PC-3 (cell line): Measurements from ENCODE around the gene ASB18. TPM values are rescaled to one million over a fixed set of nuclear protein-coding genes. Genes with fewer than 3 reads are reported as not detected.

Experiments used
- ATAC-seq: fragments of 200-7000 bp; cut with Tn5 transposase; 2 replicates; pipeline ENCODE4 v1.9.1; 2020; ENCODE audit warnings: mild to moderate bottlenecking, moderate library complexity
- BruUV-seq: library from RNA; stranded (reverse); fragments of 400-500 nt; replicated peaks from 2 replicates; lab custom pipeline; 2021; lab: Mats Ljungman, UMichigan
- CTCF ChIA-PET: fragments of 300-600 bp; sonication (Branson Sonifier 250); formaldehyde crosslinking; loops from one replicate; lab custom pipeline; 2022; ENCODE audit warnings: antibody characterized with exemption; lab: Charles Lee
- POLR2A ChIA-PET: fragments of 300-600 bp; sonication (Branson Sonifier 250); formaldehyde crosslinking; loops from one replicate; lab custom pipeline; 2022; ENCODE audit warnings: antibody characterized with exemption; ENCODE audit not compliant: unreplicated experiment; lab: Charles Lee
- DNase-seq: peaks from one replicate; pipeline ENCODE4 v3.0.0-alpha.2; 2015
- H2AFZ ChIP-seq: fragments of 300-600 bp; sonication (generic); 2 replicates; pipeline ENCODE4 v1.6.0; 2016; ENCODE audit warnings: antibody characterized with exemption, low read length
- H3F3A ChIP-seq: fragments of 300-600 bp; sonication (generic); one replicate; pipeline ENCODE4 v1.6.0; 2017; ENCODE audit warnings: antibody characterized with exemption, low read length, control low read depth, mild to moderate bottlenecking; ENCODE audit not compliant: unreplicated experiment
- H3K27ac ChIP-seq: fragments of 300-600 bp; sonication (generic); 2 replicates; pipeline ENCODE4 v1.5.1; 2016; ENCODE audit warnings: mild to moderate bottlenecking, low read length
- H3K27me3 ChIP-seq: fragments of 300-600 bp; sonication (generic); 2 replicates; pipeline ENCODE4 v1.6.1; 2016; ENCODE audit warnings: low read length, mixed read lengths
- H3K36me3 ChIP-seq: fragments of 300-600 bp; sonication (generic); 2 replicates; pipeline ENCODE4 v1.6.1; 2016; ENCODE audit warnings: low read depth, mixed run types, low read length, mixed read lengths
- H3K4me1 ChIP-seq: fragments of 300-600 bp; sonication (generic); 2 replicates; pipeline ENCODE4 v1.5.1; 2016; ENCODE audit warnings: low read length; ENCODE audit not compliant: insufficient read depth
- H3K4me2 ChIP-seq: fragments of 300-600 bp; sonication (generic); 2 replicates; pipeline ENCODE4 v1.6.0; 2016; ENCODE audit warnings: low read length
- H3K4me3 ChIP-seq: fragments of 300-600 bp; sonication (generic); 2 replicates; pipeline ENCODE4 v1.5.1; 2016; ENCODE audit warnings: mild to moderate bottlenecking, low read length, mixed read lengths
- H3K79me2 ChIP-seq: fragments of 300-600 bp; sonication (generic); 2 replicates; pipeline ENCODE4 v1.6.1; 2017; ENCODE audit warnings: low read length, mixed read lengths
- H3K9ac ChIP-seq: fragments of 300-600 bp; sonication (generic); 2 replicates; pipeline ENCODE4 v1.6.0; 2016; ENCODE audit warnings: mild to moderate bottlenecking, low read length
- H3K9me2 ChIP-seq: fragments of 300-600 bp; sonication (generic); replicated peaks from 2 replicates; pipeline ENCODE4 v1.6.1; 2016; ENCODE audit warnings: mixed run types, low read length, mixed read lengths
- H3K9me3 ChIP-seq: fragments of 300-600 bp; sonication (generic); 2 replicates; pipeline ENCODE4 v1.6.1; 2016; ENCODE audit warnings: low read length, mixed read lengths
- H4K20me1 ChIP-seq: fragments of 300-600 bp; sonication (generic); 2 replicates; pipeline ENCODE4 v1.6.1; 2016; ENCODE audit warnings: low read length, mixed read lengths
- CTCF ChIP-seq: fragments of 300-600 bp; sonication (generic); conservative IDR thresholded peaks from 2 replicates; pipeline ENCODE4 v1.5.1; 2017; ENCODE audit warnings: antibody characterized with exemption, low read depth, mild to moderate bottlenecking, low read length
- EZH2 ChIP-seq: fragments of 300-600 bp; sonication (generic); IDR thresholded peaks from one replicate; pipeline ENCODE4 v1.6.1; 2017; ENCODE audit warnings: antibody characterized with exemption, mild to moderate bottlenecking, low read length; ENCODE audit not compliant: unreplicated experiment
- EZH2phosphoT487 ChIP-seq: fragments of 300-600 bp; sonication (generic); IDR thresholded peaks from 2 replicates; pipeline ENCODE4 v1.6.1; 2018; ENCODE audit warnings: mild to moderate bottlenecking, antibody characterized with exemption, low read length, borderline replicate concordance
- intact Hi-C: fragments of 100-400 bp; cut with micrococcal nuclease; formaldehyde crosslinking; loops from 2 replicates; pipeline ENCODE4 v1.9.0; 2023
- total RNA-seq: library from RNA; depleted of rRNA; stranded (reverse); fragments of >200 nt; gene quantifications from 2 replicates; pipeline ENCODE4 v1.2.3, GENCODE V29; 2014

ASB18 gene
- total RNA-seq, 1 experiment from 2014 or later = 0.15 TPM

GRCh38 chr2:236295481-236295880 lies 31.3 kb upstream of the ASB18 start:
- no peaks in the 10 kb centered on the region for H3K79me2 ChIP-seq
- ChIA-PET POLR2A (no interaction called here), CTCF (no interaction called here)
- H3K4me3 ChIP-seq = no peak overlapping the region
- H3K27me3 ChIP-seq = no peaks in the 10 kb centered on the region
- H4K20me1 ChIP-seq = no peaks in the 10 kb centered on the region
- TF ChIP-seq CTCF (no peak), EZH2 (no peak), EZH2phosphoT487 (no peak)
- H3K4me2 ChIP-seq = no peak overlapping the region
- no peak overlapping the region for H2AFZ ChIP-seq
- no peaks in the 10 kb centered on the region for H3K9me2 ChIP-seq
- no peak overlapping the region for H3K9ac ChIP-seq
- no TSS peak for BruUV-seq
- intact Hi-C loops = no loop called here
- no peaks in the 10 kb centered on the region for H3F3A ChIP-seq
- no peak for DNase-seq
- no peak overlapping the region for H3K27ac ChIP-seq
- no peaks in the 10 kb centered on the region for H3K9me3 ChIP-seq
- no peaks in the 10 kb centered on the region for H3K36me3 ChIP-seq
- ATAC-seq = no peak
- H3K4me1 ChIP-seq = no peaks in the 10 kb centered on the region

GRCh38 chr2:236294647-236295046 lies 30.4 kb upstream of the ASB18 start:
- H3K36me3 ChIP-seq = no peaks in the 10 kb centered on the region
- H3K27ac ChIP-seq = no peak overlapping the region
- H4K20me1 ChIP-seq = no peaks in the 10 kb centered on the region
- no peak overlapping the region for H2AFZ ChIP-seq
- H3K27me3 ChIP-seq = no peaks in the 10 kb centered on the region
- no peak for TF ChIP-seq EZH2
- ATAC-seq (no peak), DNase-seq (no peak)
- H3K9ac ChIP-seq = no peak overlapping the region
- H3F3A ChIP-seq = no peaks in the 10 kb centered on the region
- CTCF ChIA-PET = no interaction called here
- H3K9me3 ChIP-seq = no peaks in the 10 kb centered on the region
- H3K4me2 ChIP-seq = no peak overlapping the region
- no peak overlapping the region for H3K4me3 ChIP-seq
- no peaks in the 10 kb centered on the region for H3K4me1 ChIP-seq
- intact Hi-C loops = no loop called here
- no TSS peak for BruUV-seq
- POLR2A ChIA-PET = no interaction called here
- no peaks in the 10 kb centered on the region for H3K79me2 ChIP-seq
- H3K9me2 ChIP-seq = no peaks in the 10 kb centered on the region

- no peak for TF ChIP-seq EZH2phosphoT487
- TF ChIP-seq CTCF = no peak
- no peak for TF ChIP-seq EZH2
- Histone ChIP-seq H3F3A (no peaks in the 10 kb centered on the region), H3K4me1 (no peaks in the 10 kb centered on the region)
Measured at GRCh38 chr2:236293241-236293810, 29.1 kb upstream of the ASB18 start.

More at GRCh38 chr2:236293241-236293810, 29.1 kb upstream of the ASB18 start:
- no peak for DNase-seq
- H2AFZ ChIP-seq = no peak overlapping the region
- no peaks in the 10 kb centered on the region for H3K79me2 ChIP-seq
- H3K9me3 ChIP-seq = no peaks in the 10 kb centered on the region
- no peaks in the 10 kb centered on the region for H3K36me3 ChIP-seq
- no peaks in the 10 kb centered on the region for H3K9me2 ChIP-seq
- no TSS peak for BruUV-seq
- CTCF ChIA-PET = no interaction called here
- no peak overlapping the region for H3K27ac ChIP-seq
- H3K4me2 ChIP-seq = no peak overlapping the region
- intact Hi-C loops = no loop called here
- ATAC-seq = no peak
- H3K9ac ChIP-seq = no peak overlapping the region
- H4K20me1 ChIP-seq = no peaks in the 10 kb centered on the region
- H3K4me3 ChIP-seq = no peak overlapping the region
- POLR2A ChIA-PET = no interaction called here
- H3K27me3 ChIP-seq = no peaks in the 10 kb centered on the region
